Lung (tissue), 12 donors: ENCODE measurements around the gene CDK15. TPM values are rescaled to one million over a fixed set of nuclear protein-coding genes. Genes with fewer than 3 reads are reported as not detected.

Experiments
- ATAC-seq: fragments of 200-7000 bp; cut with Tn5 transposase; one replicate; pipeline ENCODE4 v1.9.1; 2020; ENCODE audit warnings: moderate number of reproducible peaks; ENCODE audit not compliant: insufficient read depth, low FRiP score
- DNase-seq, 3 donors: peaks; one replicate each; pipeline ENCODE4 v3.0.0-alpha.2; 2013 to 2017
- H3K27ac ChIP-seq, 2 donors: one replicate each; pipeline ENCODE4 v1.5.1; 2013; ENCODE audit warnings: mild to moderate bottlenecking in 2 of 2, moderate library complexity in 2 of 2, control low read depth in 1 of 2, inconsistent platforms in 1 of 2, low read depth in 1 of 2, low read length in 1 of 2
- H3K27me3 ChIP-seq, 3 donors: one replicate each; pipeline ENCODE4 v1.5.1; 2013; ENCODE audit warnings: low read length in 2 of 3; ENCODE audit not compliant: control insufficient read depth in 3 of 3, insufficient read depth in 3 of 3
- H3K36me3 ChIP-seq, 4 donors: one replicate each; pipeline ENCODE4 v1.5.1; 2013; ENCODE audit warnings: low read length in 4 of 4, mild to moderate bottlenecking in 1 of 4, moderate library complexity in 1 of 4; ENCODE audit not compliant: control insufficient read depth in 4 of 4, insufficient read depth in 4 of 4
- H3K4me1 ChIP-seq, 5 donors: one replicate each; pipeline ENCODE4 v1.5.1; 2013; ENCODE audit warnings: low read length in 5 of 5, mild to moderate bottlenecking in 2 of 5, moderate library complexity in 1 of 5; ENCODE audit not compliant: control insufficient read depth in 5 of 5, insufficient read depth in 5 of 5
- H3K4me3 ChIP-seq: one replicate; pipeline ENCODE4 v1.5.1; 2013; ENCODE audit warnings: mild to moderate bottlenecking, control low read depth, moderate library complexity
- H3K9ac ChIP-seq, 2 donors: one replicate each; pipeline ENCODE4 v1.5.1; 2013; ENCODE audit warnings: low read length in 2 of 2, control low read depth in 1 of 2; ENCODE audit not compliant: insufficient read depth in 1 of 2
- H3K9me3 ChIP-seq, 4 donors: one replicate each; pipeline ENCODE4 v1.5.1; 2013; ENCODE audit warnings: low read length in 3 of 4, mild to moderate bottlenecking in 1 of 4, moderate library complexity in 1 of 4; ENCODE audit not compliant: control insufficient read depth in 4 of 4, insufficient read depth in 3 of 4
- CTCF ChIP-seq: IDR thresholded peaks from 2 replicates; pipeline ENCODE4 v1.5.1; 2012; ENCODE audit warnings: mild to moderate bottlenecking; ENCODE audit errors: control extremely low read depth, extremely low read depth
- WGBS, 2 donors: extraction: QIAGEN DNeasy Blood & Tissue Kit; methylation state at CpG; one replicate each; pipeline ENCODE4 v1.1.7; 2013; 5-methylcytosine and 5-hydroxymethylcytosine counted together
- polyA plus RNA-seq, 2 donors: library from polyadenylated mRNA; stranded (reverse); fragments of 200-250 nt; gene quantifications; one replicate each; pipeline ENCODE4 v1.2.1, GENCODE V29; 2013
- total RNA-seq, 2 donors: library from RNA; depleted of rRNA in 1 of 2; stranded (reverse); fragments of >200 nt in 1 of 2; gene quantifications; one replicate each; pipeline ENCODE4 v1.2.1, GENCODE V29; 2014 to 2021
- donor health status: control.
- donor health status: control.
- donor health status: Bipolar disorder and iron deficiency.
- donor health status: healthy.
- donor health status: DM: yes; HTN: yes; CAD: no.

The CDK15 gene
- total and polyA plus RNA-seq, 4 donors: 0.07 to 2.3 (median 0.12) TPM

GRCh38 chr2:201768918-201769317 lies 37.4 kb upstream of the CDK15 start:
- ATAC-seq: no peak
- Histone ChIP-seq H3K27ac (peak overlapping the region in 1 of 2 donors; percentile 9), H3K36me3 (peaks cover 5 to 11% (median 6%) of the 10 kb centered on the region in 4 donors), H3K9me3 (no peaks in the 10 kb centered on the region), H3K27me3 (no peaks in the 10 kb centered on the region), H3K9ac (no peak overlapping the region), H3K4me3 (no peak overlapping the region), H3K4me1 (peaks cover 0 to 5% (median 0%) of the 10 kb centered on the region in 5 donors)
- no peak for TF ChIP-seq CTCF
- 81 to 88% methylated on average over 1 of the region's 1 CpG for WGBS, 2 donors
- DNase-seq: peak in 1 of 3 donors; percentile 20

- WGBS, 2 donors: 64 to 78% methylated on average over 4 of the region's 4 CpGs
- Histone ChIP-seq H3K36me3 (peaks cover 5 to 10% (median 6%) of the 10 kb centered on the region in 4 donors), H3K4me3 (no peak overlapping the region), H3K27me3 (no peaks in the 10 kb centered on the region), H3K27ac (peak overlapping the region in 1 of 2 donors; percentile 33), H3K4me1 (peaks cover 0 to 5% (median 0%) of the 10 kb centered on the region in 5 donors), H3K9ac (no peak overlapping the region), H3K9me3 (no peaks in the 10 kb centered on the region)
- no peak for ATAC-seq
- DNase-seq: no peak
- no peak for TF ChIP-seq CTCF
Observed at GRCh38 chr2:201769666-201770373, 36.5 kb upstream of the CDK15 start.

GRCh38 chr2:201773990-201774389 lies 32.3 kb upstream of the CDK15 start:
- H3K4me3 ChIP-seq: no peak overlapping the region
- no peaks in the 10 kb centered on the region for H3K27me3 ChIP-seq
- H3K4me1 ChIP-seq: peaks cover 0 to 13% (median 2%) of the 10 kb centered on the region in 5 donors
- ATAC-seq (no peak), DNase-seq (no peak)
- no peaks in the 10 kb centered on the region for H3K36me3 ChIP-seq
- no peaks in the 10 kb centered on the region for H3K9me3 ChIP-seq
- no peak overlapping the region for H3K9ac ChIP-seq
- H3K27ac ChIP-seq: no peak overlapping the region
- 84 to 97% methylated on average over 1 of the region's 1 CpG for WGBS, 2 donors
- no peak for TF ChIP-seq CTCF
